MG63 (cell line): Measurements from ENCODE around the gene ADGRA1. TPM values are rescaled to one million over a fixed set of nuclear protein-coding genes. Genes with fewer than 3 reads are reported as not detected.

Source experiments
- DNase-seq: peaks from one replicate; pipeline ENCODE4 v3.0.0-alpha.2; 2020
- H3K27me3 ChIP-seq: fragments of 250-450 bp; sonication (Bioruptor Pico); 2 replicates; pipeline ENCODE4 v1.5.1; 2020; ENCODE audit warnings: mild to moderate bottlenecking, moderate library complexity
- H3K36me3 ChIP-seq: fragments of 250-450 bp; sonication (Bioruptor Pico); 2 replicates; pipeline ENCODE4 v1.5.1; 2020; ENCODE audit warnings: mild to moderate bottlenecking, moderate library complexity
- H3K4me3 ChIP-seq: fragments of 250-450 bp; sonication (Bioruptor Pico); 2 replicates; pipeline ENCODE4 v1.5.1; 2020; ENCODE audit warnings: mild to moderate bottlenecking, moderate library complexity
- H3K9me3 ChIP-seq: fragments of 250-450 bp; sonication (Bioruptor Pico); 2 replicates; pipeline ENCODE4 v1.5.1; 2020; ENCODE audit warnings: mild to moderate bottlenecking, moderate library complexity
- total RNA-seq: library from RNA; depleted of rRNA; stranded (reverse); fragments of >200 nt; shearing (Covaris generic); gene quantifications from 2 replicates; pipeline ENCODE4 v1.2.3, GENCODE V29; 2014; ENCODE audit warnings: low replicate concordance; rRNA removed

The ADGRA1 gene
- total RNA-seq, 1 experiment from 2014 or later = not detected

DNA sequence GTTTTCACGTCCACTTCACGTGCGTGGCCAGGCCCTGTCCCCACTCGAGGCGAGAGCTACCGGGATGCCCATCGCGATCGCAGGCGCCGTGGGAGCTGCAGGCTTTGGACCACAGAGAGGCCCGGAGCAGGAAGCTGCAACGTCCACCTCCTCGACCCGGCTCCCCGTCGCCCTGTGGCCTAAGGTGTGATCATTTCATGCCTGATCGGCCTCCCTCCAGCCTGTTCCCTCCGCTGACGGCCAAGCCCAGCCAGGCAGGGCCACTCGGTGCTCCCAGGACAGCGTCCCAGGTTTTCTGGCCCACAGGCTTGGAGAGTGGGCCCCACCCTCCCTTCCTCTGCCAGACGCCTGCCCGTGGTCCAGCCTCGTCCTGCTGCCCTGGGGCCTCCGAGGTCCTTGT, 91.9 kb downstream of the ADGRA1 start:
- H3K4me3 ChIP-seq = no peak overlapping the region
- H3K9me3 ChIP-seq = no peaks in the 10 kb centered on the region
- no peaks in the 10 kb centered on the region for H3K36me3 ChIP-seq
- no peak for DNase-seq
- no peaks in the 10 kb centered on the region for H3K27me3 ChIP-seq

DNA sequence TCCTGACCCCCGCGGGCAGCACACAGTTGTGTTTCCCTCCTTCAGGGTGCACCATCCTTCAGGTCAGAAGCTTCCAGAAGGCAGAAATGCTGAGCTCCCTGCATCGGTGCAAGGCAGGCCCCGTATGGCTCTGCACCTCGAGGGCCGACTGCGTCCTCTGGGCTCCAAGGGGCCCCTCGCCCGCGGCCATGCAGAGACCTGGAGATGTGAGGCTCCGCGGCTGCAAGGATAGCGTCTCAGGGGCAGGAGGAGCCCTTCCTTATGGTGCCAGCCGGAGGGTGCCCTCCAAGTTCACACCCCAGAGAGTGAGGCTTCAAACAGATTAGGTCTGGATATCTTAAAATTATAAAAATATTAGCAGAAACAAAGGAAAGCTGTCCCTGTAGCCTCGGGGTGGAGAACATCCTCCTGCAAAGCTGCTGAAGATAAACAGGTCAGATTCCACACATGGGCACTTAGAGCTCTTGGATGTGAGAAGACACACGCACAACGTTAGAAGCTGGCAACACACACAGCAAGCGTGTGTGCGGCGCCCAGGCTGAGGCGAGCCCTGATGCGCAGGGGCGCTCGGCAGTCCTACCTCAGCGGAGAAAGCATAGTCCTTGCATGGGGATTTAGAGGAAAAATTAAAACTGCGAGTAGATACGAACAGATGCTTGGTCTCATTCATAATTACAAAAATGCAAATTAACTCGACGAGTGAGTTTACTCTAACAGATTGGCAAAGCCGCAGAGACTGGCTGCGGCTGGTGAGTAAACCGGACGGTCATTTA, 92.7 kb downstream of the ADGRA1 start:
- Histone ChIP-seq H3K9me3 (no peaks in the 10 kb centered on the region), H3K27me3 (no peaks in the 10 kb centered on the region), H3K4me3 (no peak overlapping the region), H3K36me3 (no peaks in the 10 kb centered on the region)
- DNase-seq = no peak

DNA sequence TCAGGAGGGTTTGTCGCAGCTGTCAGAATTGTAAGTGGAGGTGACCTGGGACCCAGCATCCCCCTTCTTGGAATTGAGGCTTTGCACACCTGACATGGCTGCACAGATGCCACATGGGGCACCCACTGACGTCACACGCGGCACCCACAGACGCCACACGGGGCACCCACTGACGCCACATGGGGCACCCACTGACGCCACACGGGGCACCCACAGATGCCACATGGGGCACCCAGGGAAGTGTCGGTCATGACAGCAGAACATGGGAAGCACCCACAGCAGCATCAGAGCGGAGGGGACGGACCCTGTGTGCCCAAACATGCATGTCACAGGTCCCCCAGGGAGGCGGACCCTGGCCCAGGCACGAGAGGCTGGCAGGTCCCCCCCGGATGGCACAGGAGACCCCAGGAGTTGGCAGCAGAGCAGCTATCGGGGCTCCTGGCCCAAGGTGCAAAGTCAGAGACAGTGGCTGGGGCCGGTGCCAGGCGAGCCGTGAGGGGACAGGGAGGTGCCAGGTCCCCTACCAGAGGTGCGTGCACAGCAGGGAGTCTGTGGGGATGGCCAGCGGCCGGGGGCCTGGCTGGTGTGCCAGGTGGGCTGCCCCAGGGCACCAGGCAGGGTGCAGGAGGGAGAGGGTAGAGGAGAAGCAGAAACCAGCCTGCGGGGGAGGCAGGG, 93.4 kb downstream of the ADGRA1 start:
- no peaks in the 10 kb centered on the region for H3K9me3 ChIP-seq
- no peaks in the 10 kb centered on the region for H3K27me3 ChIP-seq
- H3K36me3 ChIP-seq = no peaks in the 10 kb centered on the region
- DNase-seq = no peak
- H3K4me3 ChIP-seq = no peak overlapping the region

Other genes starting within 250 kb of the ADGRA1 start
- 0.33 TPM in 1 of 2 replicates, not detected in the other for gene CFAP46, start 145.4 kb upstream of the ADGRA1 start, total RNA-seq
- 0.92 and 1.5 TPM in 2 replicates for gene KNDC1, start 72.3 kb downstream of the ADGRA1 start, total RNA-seq
- not detected in 2 replicates for gene UTF1, start 142.3 kb downstream of the ADGRA1 start, total RNA-seq
- gene VENTX, start 149.9 kb downstream of the ADGRA1 start, total RNA-seq = not detected in 2 replicates
- 0.52 and 1.5 TPM in 2 replicates for gene ADAM8, start 188.9 kb downstream of the ADGRA1 start, total RNA-seq
- 58.6 and 80.8 TPM in 2 replicates for gene TUBGCP2, start 220.9 kb downstream of the ADGRA1 start, total RNA-seq
- 42.0 and 75.7 TPM in 2 replicates for gene ZNF511, start 221.0 kb downstream of the ADGRA1 start, total RNA-seq
- not detected in 2 replicates for gene CALY, start 249.0 kb downstream of the ADGRA1 start, total RNA-seq